Gastrocnemius medialis (tissue), 4 donors: ENCODE measurements around the gene PLEKHG3. TPM values are rescaled to one million over a fixed set of nuclear protein-coding genes. Genes with fewer than 3 reads are reported as not detected.

ENCODE experiments used
- ATAC-seq, 2 donors: fragments of 150-250 bp; one replicate each; pipeline ENCODE4 v1.9.1; 2016
- DNase-seq, 2 donors: peaks; one replicate each; pipeline ENCODE4 v3.0.0-alpha.2; 2019
- H3K27ac ChIP-seq, 4 donors: fragments of 200-600 bp; sonication (generic); 1 replicate in 1 of 4; 2 replicates in 3 of 4; pipeline ENCODE4 v1.5.1; 2016 to 2018; ENCODE audit warnings: mild to moderate bottlenecking in 2 of 4, moderate library complexity in 1 of 4
- H3K27me3 ChIP-seq, 3 donors: fragments of 200-600 bp; sonication (generic) in 2 of 3; 1 replicate in 1 of 3; 2 replicates in 2 of 3; pipeline versions ENCODE4 v1.5.1 to v1.6.0; 2016 to 2019; ENCODE audit warnings: mild to moderate bottlenecking in 1 of 3, moderate library complexity in 1 of 3
- H3K36me3 ChIP-seq, 2 donors: fragments of 200-600 bp; sonication (generic) in 1 of 2; one replicate each; pipeline ENCODE4 v1.5.1; 2017 to 2018
- H3K4me1 ChIP-seq, 2 donors: fragments of 200-600 bp; sonication (generic) in 1 of 2; one replicate each; pipeline ENCODE4 v1.5.1; 2016 to 2017; ENCODE audit warnings: mild to moderate bottlenecking in 2 of 2
- H3K4me3 ChIP-seq, 4 donors: fragments of 200-600 bp; sonication (generic) in 3 of 4; 1 replicate in 1 of 4; 2 replicates in 3 of 4; pipeline ENCODE4 v1.5.1; 2016 to 2019; ENCODE audit warnings: mild to moderate bottlenecking in 2 of 4
- H3K9me3 ChIP-seq, 3 donors: fragments of 200-600 bp; sonication (generic) in 2 of 3; 1 replicate in 1 of 3; 2 replicates in 2 of 3; pipeline ENCODE4 v1.5.1; 2016 to 2019
- CTCF ChIP-seq, 5 experiments: fragments of 450-650 bp in 3 of 5; fragments of 200-600 bp in 2 of 5; sonication (generic) in 2 of 5; IDR thresholded peaks in 4 of 5; conservative IDR thresholded peaks in 1 of 5; 1 replicate in 4 of 5; 2 replicates in 1 of 5; pipeline ENCODE4 v1.5.1; 2016 to 2019; ENCODE audit warnings: antibody characterized with exemption in 5 of 5, mild to moderate bottlenecking in 3 of 5, moderate library complexity in 3 of 5
- POLR2A ChIP-seq, 2 donors: fragments of 450-650 bp; IDR thresholded peaks; one replicate each; pipeline ENCODE4 v1.6.1; 2017; ENCODE audit warnings: antibody characterized with exemption in 2 of 2, mild to moderate bottlenecking in 2 of 2, moderate library complexity in 2 of 2
- in situ Hi-C, 4 donors: fragments of 200-750 bp; cut with MboI; loops; one replicate each; pipeline versions ENCODE4 v1.15.0 to v1.8.0; 2017; ENCODE audit warnings: low sequenced_read_pairs in 4 of 4
- intact Hi-C: fragments of 100-400 bp; cut with DNase I; formaldehyde crosslinking; loops from one replicate; pipeline ENCODE4 v1.15.1; 2023; ENCODE audit warnings: low total_unique reads
- total RNA-seq, 4 donors: library from RNA; depleted of rRNA; stranded (reverse); fragments of >200 nt; gene quantifications; one replicate each; pipeline versions ENCODE4 v1.1.0 to v1.2.3, GENCODE V29; 2016

The PLEKHG3 gene
- total RNA-seq, 4 donors from 2014 or later: 8.8 to 18.8 (median 14.5) TPM

- TF ChIP-seq POLR2A (IDR thresholded peaks at IDR 0.05): no peak
- no peak for TF ChIP-seq CTCF (IDR thresholded peaks at IDR 0.05 in 4 of 5, conservative IDR thresholded peaks at IDR 0.05 in 1 of 5)
- in situ Hi-C loops: no loop called here
- intact Hi-C loops: no loop called here
- no peak for DNase-seq
- H3K9me3 ChIP-seq: no peaks in the 10 kb centered on the region
- no peak for ATAC-seq
- H3K36me3 ChIP-seq: no peaks in the 10 kb centered on the region
- H3K4me3 ChIP-seq: no peak overlapping the region
- peaks cover 10 to 25% of the 10 kb centered on the region in 2 donors for H3K4me1 ChIP-seq
- peak overlapping the region; percentile 15 to 71 (median 44) for H3K27ac ChIP-seq
- no peaks in the 10 kb centered on the region for H3K27me3 ChIP-seq
Observed at GRCh38 chr14:64683264-64683663, 21.0 kb upstream of the PLEKHG3 start.

- intact Hi-C loops: no loop called here
- DNase-seq: no peak
- Histone ChIP-seq H3K36me3 (no peaks in the 10 kb centered on the region), H3K4me3 (no peak overlapping the region), H3K9me3 (no peaks in the 10 kb centered on the region), H3K27me3 (no peaks in the 10 kb centered on the region), H3K4me1 (peaks cover 10 to 25% of the 10 kb centered on the region in 2 donors), H3K27ac (peak overlapping the region; percentile 15 to 71 (median 34))
- ATAC-seq: no peak
- TF ChIP-seq POLR2A (IDR thresholded peaks at IDR 0.05): no peak
- TF ChIP-seq CTCF (IDR thresholded peaks at IDR 0.05 in 4 of 5, conservative IDR thresholded peaks at IDR 0.05 in 1 of 5): no peak
- in situ Hi-C loops: no loop called here
Observed at GRCh38 chr14:64684091-64684490, 20.1 kb upstream of the PLEKHG3 start.

GRCh38 chr14:64685371-64686281, 18.6 kb upstream of the PLEKHG3 start:
- DNase-seq (no peak), ATAC-seq (no peak)
- intact Hi-C loops (no loop called here), in situ Hi-C loops (no loop called here)
- no peaks in the 10 kb centered on the region for H3K27me3 ChIP-seq
- H3K36me3 ChIP-seq: no peaks in the 10 kb centered on the region
- H3K9me3 ChIP-seq: no peaks in the 10 kb centered on the region
- H3K27ac ChIP-seq: no peak overlapping the region
- TF ChIP-seq CTCF (IDR thresholded peaks at IDR 0.05 in 4 of 5, conservative IDR thresholded peaks at IDR 0.05 in 1 of 5) (no peak), POLR2A (IDR thresholded peaks at IDR 0.05) (no peak)
- no peak overlapping the region for H3K4me3 ChIP-seq
- peaks cover 10 to 25% of the 10 kb centered on the region in 2 donors for H3K4me1 ChIP-seq

GRCh38 chr14:64686282-64686615, 18.0 kb upstream of the PLEKHG3 start:
- intact Hi-C loops: no loop called here
- Histone ChIP-seq H3K27ac (no peak overlapping the region), H3K36me3 (no peaks in the 10 kb centered on the region), H3K4me1 (peaks cover 10 to 25% of the 10 kb centered on the region in 2 donors), H3K4me3 (no peak overlapping the region), H3K9me3 (no peaks in the 10 kb centered on the region), H3K27me3 (no peaks in the 10 kb centered on the region)
- in situ Hi-C loops: no loop called here
- no peak for DNase-seq
- TF ChIP-seq CTCF (IDR thresholded peaks at IDR 0.05 in 4 of 5, conservative IDR thresholded peaks at IDR 0.05 in 1 of 5): no peak
- TF ChIP-seq POLR2A (IDR thresholded peaks at IDR 0.05): no peak
- no peak for ATAC-seq
